COLO829 (cell line): ENCODE measurements around the gene SCAI.
"Not testable (repeated sequence)": the region's sequence is repeated elsewhere in the genome, so short reads cannot be mapped to it uniquely, and the experiment has no call there.

ENCODE experiments used
- DNase-seq: peaks from one replicate; pipeline ENCODE4 v3.0.0; 2012; ENCODE audit warnings: low spot score

SCAI gene

GRCh38 chr9:125143377-125144090 is at the start of gene SCAI:
TSS of gene SCAI (minus strand) at chr9:125143528. CDS start at chr9:125143437, 91 bp downstream.
- DNase-seq: peak; percentile 96

GRCh38 chr9:125190361-125190801 is 47.1 kb upstream of the SCAI start:
- DNase-seq: peak; percentile 55

- peak; percentile 97 for DNase-seq
Observed at GRCh38 chr9:125189361-125190289, 46.3 kb upstream of the SCAI start, which contains the start of gene PPP6C. TSS of gene PPP6C (minus strand) at chr9:125189803. CDS start at chr9:125189718, 85 bp downstream.

- DNase-seq: no peak
Observed at GRCh38 chr9:125189011-125189360, 45.7 kb upstream of the SCAI start.

- no peak for DNase-seq
Observed at GRCh38 chr9:125183561-125183960, 40.2 kb upstream of the SCAI start.

- no peak for DNase-seq
Observed at GRCh38 chr9:125183054-125183453, 39.7 kb upstream of the SCAI start.

- not testable (repeated sequence) for DNase-seq
Observed at GRCh38 chr9:125181756-125182155, 38.4 kb upstream of the SCAI start.

GRCh38 chr9:125180876-125181275 is 37.5 kb upstream of the SCAI start:
- no peak for DNase-seq

GRCh38 chr9:125179776-125180175 is 36.4 kb upstream of the SCAI start:
- not testable (repeated sequence) for DNase-seq

- no peak for DNase-seq
Observed at GRCh38 chr9:125177888-125178287, 34.6 kb upstream of the SCAI start.

GRCh38 chr9:125176636-125177035 is 33.3 kb upstream of the SCAI start:
- no peak for DNase-seq

GRCh38 chr9:125172031-125172755 is 28.9 kb upstream of the SCAI start:
- no peak for DNase-seq

GRCh38 chr9:125169895-125170294 is 26.6 kb upstream of the SCAI start:
- no peak for DNase-seq

GRCh38 chr9:125166762-125167161 is 23.4 kb upstream of the SCAI start:
- no peak for DNase-seq

- DNase-seq: not testable (repeated sequence)
Observed at GRCh38 chr9:125162891-125163290, 19.6 kb upstream of the SCAI start.

- DNase-seq: no peak
Observed at GRCh38 chr9:125161284-125161918, 18.1 kb upstream of the SCAI start.

- no peak for DNase-seq
Observed at GRCh38 chr9:125160750-125161149, 17.4 kb upstream of the SCAI start.

GRCh38 chr9:125156551-125156950 is 13.2 kb upstream of the SCAI start:
- DNase-seq: no peak

- no peak for DNase-seq
Observed at GRCh38 chr9:125153712-125154367, 10.5 kb upstream of the SCAI start.

GRCh38 chr9:125151730-125152129 is 8.4 kb upstream of the SCAI start:
- DNase-seq: no peak
